Endothelial cell of umbilical vein (primary cell): ENCODE results near the gene CTBP2.
"Not testable (repeated sequence)": the region's sequence is repeated elsewhere in the genome, so short reads cannot be mapped to it uniquely, and the experiment has no call there.

ENCODE experiments used
- CTCF ChIP-seq, 2 donors: IDR thresholded peaks; 1 replicate in 1 of 2; 2 replicates in 1 of 2; pipeline ENCODE4 v1.5.1; 2011; ENCODE audit warnings: low read length in 2 of 2, mild to moderate bottlenecking in 2 of 2, moderate library complexity in 2 of 2, control low read depth in 1 of 2, inconsistent platforms in 1 of 2, low read depth in 1 of 2; ENCODE audit not compliant: insufficient read depth in 1 of 2; ENCODE audit errors: extremely low read depth in 1 of 2
- EZH2 ChIP-seq: IDR thresholded peaks from 2 replicates; pipeline ENCODE4 v1.6.1; 2012; ENCODE audit warnings: borderline replicate concordance, low read depth, mild to moderate bottlenecking, moderate library complexity, low read length, inconsistent platforms; ENCODE audit not compliant: severe bottlenecking
- MYC ChIP-seq: IDR thresholded peaks from one replicate; pipeline ENCODE4 v1.6.1; 2011; ENCODE audit warnings: mild to moderate bottlenecking, low read depth, low read length
- POLR2A ChIP-seq: IDR thresholded peaks from 2 replicates; pipeline ENCODE4 v1.6.1; 2012; ENCODE audit warnings: low read depth, mild to moderate bottlenecking, control low read depth, low read length
- POLR2AphosphoS5 ChIP-seq: IDR thresholded peaks from 2 replicates; pipeline ENCODE4 v1.6.1; 2012; ENCODE audit warnings: low read depth, mild to moderate bottlenecking, control low read depth, low read length, moderate library complexity; ENCODE audit not compliant: insufficient read depth

GRCh38 chr10:125179107-125179506 lies 18.7 kb upstream of the CTBP2 start:
- not testable (repeated sequence) for TF ChIP-seq EZH2; POLR2AphosphoS5; CTCF (IDR thresholded peaks at IDR 0.05; ENCODE audit: extremely low read depth in 1 of 2, insufficient read depth in 1 of 2, low read depth in 1 of 2, low read length in 2 of 2); MYC; POLR2A
